HG03139 (cell line): ENCODE data around the gene SPEF1.
A peak's percentile ranks its signal among the peaks of the same experiment; 100 is the strongest.

Experiments used
- ATAC-seq: cut with Tn5 transposase; IDR thresholded peaks from one replicate; pipeline ENCODE4 v1.9.1; 2021; ENCODE audit not compliant: unreplicated experiment

SPEF1 gene

DNA sequence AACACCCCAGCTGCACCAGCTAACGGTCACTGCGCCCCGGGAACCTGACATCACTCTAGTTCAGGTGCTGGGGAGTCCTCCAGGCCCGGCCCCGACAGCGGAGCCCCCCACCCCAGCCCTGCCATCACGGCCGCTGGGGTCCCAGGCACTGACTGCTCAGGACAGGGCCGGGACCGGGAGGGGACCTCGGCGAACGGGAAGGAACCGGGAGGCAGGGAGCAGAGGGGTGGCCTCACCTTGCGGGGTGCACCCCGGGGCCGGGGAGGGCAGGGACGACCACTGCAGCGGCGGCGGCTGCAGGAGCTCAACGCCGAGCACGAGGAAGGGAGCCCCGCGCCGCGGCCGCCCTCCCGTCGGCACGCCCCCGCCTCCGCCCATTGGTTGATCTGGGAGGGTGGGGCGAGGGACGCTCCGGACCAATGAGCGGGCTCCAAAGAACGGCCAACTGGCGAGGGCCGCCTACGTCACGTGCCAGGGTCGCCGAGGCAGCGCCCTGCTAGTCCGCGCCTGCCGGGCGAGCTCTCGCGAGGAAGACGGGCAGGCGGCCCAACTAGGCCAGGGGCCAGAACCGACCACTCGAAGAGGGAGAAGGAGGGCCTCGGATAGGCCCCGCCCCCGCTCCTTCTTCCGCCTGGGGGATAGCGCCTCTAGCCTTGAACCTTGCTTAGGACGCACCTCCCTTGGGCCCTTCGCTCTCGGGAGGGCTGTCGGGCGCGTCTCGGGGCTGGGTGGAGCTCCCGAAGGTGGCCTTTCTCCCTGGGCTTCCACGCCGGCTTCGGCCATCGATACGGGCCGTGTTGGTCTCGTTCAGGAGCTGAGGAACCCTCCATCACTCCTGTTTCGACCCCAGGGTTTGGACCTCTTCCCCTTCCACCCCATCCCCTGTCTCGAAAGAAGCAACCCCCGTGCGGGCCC lies 13.6 kb downstream of the SPEF1 start, which contains the start of gene ADISSP:
Gene ADISSP, minus strand, starts transcription at position 327 of the 915 bp plus-strand sequence. CDS start 7,653 bp downstream, outside the sequence.
- ATAC-seq: peak; percentile 89

DNA sequence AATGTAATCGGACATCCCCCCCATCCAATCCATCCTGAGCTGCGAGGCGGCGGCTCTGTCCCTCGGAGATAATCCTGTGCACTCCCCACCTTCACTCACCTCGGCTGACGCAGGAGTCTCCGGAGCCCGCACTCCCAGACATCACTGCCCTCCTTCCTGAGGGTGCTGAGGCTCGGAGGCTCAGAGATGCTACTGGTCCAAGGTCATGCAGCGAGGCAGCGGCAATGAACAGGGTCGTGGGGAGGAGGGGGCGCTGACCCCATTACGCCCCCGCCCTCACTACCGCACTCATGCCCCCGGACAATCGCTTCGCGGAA lies 14.2 kb downstream of the SPEF1 start:
- no peak for ATAC-seq

DNA sequence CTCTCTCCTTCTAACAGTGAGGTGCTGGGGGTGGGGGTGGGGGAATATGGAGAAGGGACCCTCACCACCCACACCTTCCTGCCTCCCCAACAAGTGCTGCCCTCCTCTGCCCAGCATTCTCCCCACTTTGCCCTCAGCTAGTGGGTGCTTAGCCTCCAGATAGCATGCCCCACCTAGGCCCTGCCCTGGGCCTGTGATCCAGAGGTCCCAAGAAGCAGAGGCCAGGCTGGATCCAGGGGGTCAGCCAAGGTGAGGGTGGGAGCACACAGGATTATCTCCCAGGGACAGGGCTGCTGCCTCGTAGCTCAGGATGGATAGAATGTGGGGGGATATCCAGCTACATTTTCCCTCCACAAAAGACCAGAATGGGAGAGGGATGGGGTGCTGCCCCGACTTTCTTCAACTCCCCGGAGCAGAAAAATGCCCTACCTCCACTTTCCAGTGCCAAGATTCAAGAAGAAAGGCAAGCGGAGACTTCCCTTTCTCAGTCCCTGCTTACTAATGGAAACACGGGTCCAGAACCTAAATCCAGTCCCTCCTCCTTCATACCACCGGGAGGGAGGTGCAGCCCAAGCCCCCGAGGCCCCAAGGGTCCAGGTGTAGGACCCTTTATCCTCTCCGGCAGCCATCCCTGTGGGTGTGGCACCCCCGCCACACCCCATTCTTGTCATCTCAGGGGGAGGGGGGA lies 14.7 kb downstream of the SPEF1 start:
- no peak for ATAC-seq

DNA sequence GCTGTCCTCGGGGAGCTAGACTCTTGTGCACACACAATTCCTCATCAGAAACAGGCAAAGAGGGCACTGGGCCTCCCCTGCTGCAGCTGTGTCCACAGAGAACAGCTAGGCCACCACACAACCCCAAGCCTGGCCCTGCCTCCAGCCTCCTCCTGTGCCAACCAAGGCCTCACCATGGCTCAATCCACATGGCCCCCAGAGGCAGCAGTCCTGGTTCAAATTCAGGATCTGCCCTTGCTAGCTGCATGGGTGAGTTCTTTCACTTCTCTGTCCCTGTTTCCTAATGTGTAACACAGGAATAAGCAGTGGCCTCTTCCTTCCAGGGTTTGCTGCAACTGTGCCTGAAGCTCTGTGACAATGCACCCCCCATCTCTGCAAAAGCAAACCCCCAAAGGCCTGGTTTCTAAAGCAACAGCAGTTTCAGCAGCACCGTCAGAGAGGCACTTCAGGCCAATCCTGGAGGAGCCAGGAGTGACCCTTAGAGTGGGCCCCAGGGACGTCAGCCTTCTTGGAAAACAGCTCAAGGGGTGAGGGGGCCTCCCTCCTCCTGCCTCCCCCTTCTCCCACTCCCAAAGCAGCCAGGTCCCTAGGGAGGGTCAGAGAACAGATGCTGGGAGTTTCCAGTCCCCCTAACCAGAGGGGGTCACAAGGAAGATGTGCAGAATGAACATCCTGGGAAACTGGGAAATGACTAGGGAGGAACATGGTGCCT lies 15.9 kb downstream of the SPEF1 start:
- ATAC-seq: no peak

DNA sequence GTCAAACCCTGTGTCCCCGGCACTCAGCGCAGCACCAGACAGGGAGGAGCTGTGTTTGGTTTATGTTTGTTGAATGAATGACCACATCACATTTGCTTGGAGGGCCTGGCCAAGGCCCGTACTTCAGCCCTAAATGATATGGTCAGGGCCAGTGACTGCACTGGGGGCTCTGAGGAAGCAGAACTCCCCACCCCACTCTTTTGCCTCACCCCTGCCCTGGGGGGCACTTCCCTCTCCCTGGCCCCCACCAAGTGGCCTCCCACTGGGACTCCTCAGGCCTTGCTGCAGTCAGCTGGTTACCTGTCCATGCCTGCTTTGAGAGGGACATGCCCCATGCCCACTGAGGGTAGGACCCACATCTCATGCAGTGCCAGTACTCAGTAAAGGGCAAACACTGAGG lies 16.6 kb downstream of the SPEF1 start:
- no peak for ATAC-seq

GRCh38 chr20:3763671-3764601 lies 17.3 kb downstream of the SPEF1 start:
- no peak for ATAC-seq

DNA sequence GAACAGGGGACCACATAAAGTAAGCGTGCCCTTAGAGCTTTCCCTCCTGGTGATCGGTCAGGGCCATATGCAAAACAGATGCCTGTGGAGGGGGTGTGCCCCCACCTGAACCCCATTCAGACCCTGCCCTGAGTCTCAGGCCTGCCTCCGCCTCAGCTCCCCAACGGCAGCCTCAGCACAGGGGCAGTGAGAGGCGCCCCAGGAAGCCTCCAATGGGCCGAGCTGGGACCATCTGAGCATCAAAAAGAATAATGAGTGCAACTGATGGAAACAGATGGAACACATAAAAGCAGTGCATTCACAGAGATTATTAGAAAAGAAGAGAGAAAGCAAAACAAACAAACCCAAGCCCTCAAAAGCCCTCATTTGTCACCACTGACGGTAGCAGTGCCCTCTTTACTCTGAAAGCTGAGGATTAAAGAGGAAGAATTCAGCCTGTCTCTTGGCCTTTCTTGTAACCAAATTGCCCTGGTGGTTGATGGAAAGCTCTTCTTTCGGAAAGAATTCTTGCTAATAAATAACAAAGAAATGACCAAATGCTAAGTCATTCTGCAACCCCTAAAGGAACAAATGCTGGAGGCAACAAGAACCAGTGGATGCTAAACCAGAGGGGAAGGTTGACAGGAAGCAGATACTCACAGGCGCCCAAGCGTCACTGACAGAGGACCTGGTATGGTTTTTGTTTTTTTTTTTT lies 20.4 kb downstream of the SPEF1 start:
- ATAC-seq: no peak

DNA sequence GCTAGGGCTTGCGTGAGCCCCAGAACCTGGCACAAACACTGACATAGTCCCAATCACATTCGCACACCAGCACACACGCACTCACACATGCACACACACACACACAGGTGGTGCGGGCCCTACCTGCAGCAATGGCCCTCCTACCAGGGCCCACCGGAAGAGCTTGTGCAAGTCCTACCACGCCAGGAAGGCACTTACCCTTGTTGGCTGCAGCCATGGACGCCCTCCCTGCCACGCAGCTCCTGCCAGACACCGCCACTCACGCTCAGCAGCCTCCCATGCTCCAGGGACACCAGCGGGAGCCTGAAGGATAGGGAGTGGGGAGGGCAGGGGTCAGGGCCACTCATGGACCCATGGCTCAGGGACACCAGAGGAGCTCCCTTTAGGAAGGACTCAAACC lies 21.4 kb downstream of the SPEF1 start:
- ATAC-seq: no peak

DNA sequence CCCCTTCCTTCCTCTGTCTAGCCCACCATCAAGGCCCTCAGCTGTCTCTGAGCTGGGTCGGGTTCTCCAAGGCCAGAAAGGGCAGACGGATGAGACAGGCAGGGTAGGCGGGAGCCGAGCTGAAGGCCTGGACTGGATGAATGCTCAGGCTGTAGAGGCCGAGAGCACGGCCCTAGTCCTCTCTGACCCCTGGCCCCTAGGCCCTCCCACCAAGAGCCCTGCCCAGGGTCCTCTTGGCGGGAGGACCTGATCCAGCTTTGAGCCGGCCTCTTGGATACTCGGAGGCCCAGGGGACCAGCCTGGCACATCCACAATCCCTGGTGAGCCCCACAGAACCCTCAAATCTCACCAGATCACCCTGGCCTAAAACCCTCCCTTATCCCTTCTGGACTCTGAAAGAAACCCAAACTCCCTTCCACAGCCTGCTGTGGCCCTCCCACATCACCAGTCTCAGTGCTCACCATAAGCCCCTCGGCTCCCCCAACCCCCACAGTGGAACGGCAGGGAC lies 21.9 kb downstream of the SPEF1 start:
- no peak for ATAC-seq

- no peak for ATAC-seq
Observed at GRCh38 chr20:3758566-3758965, 22.7 kb downstream of the SPEF1 start.

- no peak for ATAC-seq
Observed at GRCh38 chr20:3757268-3757667, 24.0 kb downstream of the SPEF1 start.

DNA sequence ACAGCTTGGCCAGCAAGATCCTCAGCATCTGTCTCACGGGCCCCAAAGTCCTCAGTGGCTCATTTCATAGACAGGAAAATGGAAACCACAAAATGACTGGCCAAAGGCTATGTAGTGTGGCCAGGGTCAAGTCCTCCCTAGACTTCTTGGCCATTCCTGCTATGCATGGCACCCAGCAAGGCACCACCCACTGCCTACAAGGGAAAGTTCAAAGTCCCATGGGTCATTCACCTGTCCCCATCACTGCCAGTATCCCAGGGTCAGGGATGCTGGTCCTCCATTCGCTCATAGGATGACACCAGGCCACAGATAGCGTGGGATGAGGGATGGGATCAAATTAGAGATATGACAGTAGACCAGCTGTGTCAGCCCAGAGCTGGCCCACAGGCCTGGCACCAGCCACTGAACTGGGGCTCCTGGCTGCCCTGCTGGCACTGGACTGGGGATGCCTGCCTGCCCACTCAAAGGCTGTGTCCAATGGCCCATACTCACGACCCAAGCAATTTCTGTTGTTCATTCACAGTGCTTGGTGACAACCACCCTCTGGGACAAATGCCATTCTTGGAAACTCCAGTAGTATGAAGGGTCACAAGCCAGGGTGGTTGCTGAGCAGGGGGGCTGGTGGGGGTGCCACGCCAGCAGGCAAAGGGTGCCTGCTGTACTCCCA lies 25.3 kb downstream of the SPEF1 start:
- no peak for ATAC-seq

DNA sequence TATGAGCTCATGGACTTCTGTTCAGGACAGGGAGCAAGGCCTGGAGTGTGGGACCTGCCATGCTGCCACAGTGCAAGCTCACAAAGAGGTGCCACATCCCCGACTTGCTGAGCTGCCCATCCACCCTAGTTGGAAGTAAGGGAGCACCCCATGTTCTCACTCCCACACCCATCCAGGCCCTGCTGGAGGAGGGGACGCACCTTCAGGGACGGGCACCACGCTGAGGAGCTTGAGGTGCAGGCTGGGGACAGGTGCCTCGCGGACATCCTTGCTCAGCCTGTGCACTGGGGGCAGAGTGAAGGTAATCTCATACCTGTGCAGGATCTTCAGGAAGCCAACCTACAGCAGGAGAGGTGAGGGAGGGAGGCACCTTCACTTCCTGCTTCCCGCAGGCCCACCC lies 26.0 kb downstream of the SPEF1 start:
- no peak for ATAC-seq

DNA sequence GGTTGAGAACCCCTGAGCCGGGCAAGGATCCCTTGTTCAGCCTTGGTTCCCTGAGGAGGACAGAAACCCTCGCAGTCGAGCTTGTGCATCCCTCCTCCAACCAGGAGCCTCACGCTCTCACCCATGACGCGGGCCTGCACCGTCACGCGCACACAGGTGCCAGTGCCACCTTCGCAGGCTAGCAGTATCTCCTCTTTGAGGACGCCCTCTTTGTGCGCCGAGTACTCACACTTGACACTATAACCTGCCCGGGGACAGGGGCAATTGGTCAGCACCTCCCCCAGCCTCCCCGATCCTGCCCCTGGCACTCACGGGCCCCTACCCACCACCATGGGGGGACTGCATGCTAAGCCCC lies 27.0 kb downstream of the SPEF1 start:
- ATAC-seq: no peak

DNA sequence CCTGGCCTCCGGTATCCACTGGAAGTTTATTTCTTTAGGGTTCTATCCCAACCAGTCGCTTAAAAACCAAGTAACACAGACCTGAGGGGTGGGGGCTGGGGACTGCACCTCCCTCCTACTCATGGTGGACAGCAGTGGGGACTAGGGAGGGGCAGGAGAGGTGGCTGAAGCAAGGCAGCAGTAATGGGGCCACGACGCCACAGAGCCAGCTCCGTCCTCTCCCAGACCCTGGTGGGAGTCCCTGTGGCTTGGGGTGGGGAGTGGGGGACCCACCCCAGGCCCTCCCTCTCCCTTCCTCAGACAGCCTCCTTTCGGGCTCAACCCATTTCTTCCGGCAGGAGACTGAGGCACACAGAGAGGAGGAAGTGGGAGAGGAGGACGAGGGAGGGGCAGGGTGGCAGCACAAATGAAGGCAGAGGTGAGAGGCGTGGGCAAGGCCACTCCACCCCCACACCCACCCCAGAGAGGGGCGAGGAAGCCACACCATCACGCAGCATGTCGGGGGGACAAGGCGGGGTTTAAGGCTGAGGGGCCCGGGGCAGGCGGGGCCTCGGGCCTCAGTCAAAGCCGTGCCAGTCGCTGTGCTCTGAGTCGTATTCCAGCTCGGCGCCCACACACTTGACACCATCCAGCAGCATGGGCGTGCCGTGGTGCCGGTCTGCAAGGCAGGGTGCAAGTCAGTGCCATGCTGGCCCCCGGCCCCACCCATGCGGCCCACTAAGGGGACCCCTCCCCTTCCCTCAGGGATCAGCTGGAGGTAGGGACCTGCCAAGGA lies 27.6 kb downstream of the SPEF1 start:
- ATAC-seq: no peak

DNA sequence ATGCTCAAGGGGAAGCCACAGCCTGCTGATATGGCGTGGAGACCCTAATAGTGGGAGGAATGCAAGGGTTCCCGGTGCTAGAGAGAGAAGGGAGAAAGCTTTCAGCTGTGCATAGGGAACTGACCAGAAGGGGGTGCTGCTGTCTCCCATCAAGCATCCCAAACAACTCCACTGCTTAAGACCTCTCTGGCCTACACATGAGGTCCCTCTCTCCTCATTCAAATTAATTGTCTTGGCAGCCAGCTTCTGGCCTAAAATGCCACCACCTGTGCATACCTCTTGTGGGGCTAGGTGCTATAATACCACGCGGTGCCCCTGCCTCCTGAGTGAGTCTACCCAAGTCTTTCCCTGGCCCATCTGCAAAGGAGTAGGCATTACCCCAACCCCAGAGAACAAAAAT lies 28.1 kb downstream of the SPEF1 start:
- no peak for ATAC-seq

- ATAC-seq: no peak
Observed at GRCh38 chr20:3752386-3752759, 28.9 kb downstream of the SPEF1 start.

GRCh38 chr20:3751675-3752385 lies 29.4 kb downstream of the SPEF1 start:
- ATAC-seq: no peak
